HuH-7.5 (cell line): Measurements from ENCODE around the gene RASSF4.
A peak's percentile ranks its signal among the peaks of the same experiment; 100 is the strongest.

ENCODE experiments used
- DNase-seq: peaks from one replicate; pipeline ENCODE4 v3.0.0; 2011; ENCODE audit warnings: low spot score

RASSF4 gene

DNA sequence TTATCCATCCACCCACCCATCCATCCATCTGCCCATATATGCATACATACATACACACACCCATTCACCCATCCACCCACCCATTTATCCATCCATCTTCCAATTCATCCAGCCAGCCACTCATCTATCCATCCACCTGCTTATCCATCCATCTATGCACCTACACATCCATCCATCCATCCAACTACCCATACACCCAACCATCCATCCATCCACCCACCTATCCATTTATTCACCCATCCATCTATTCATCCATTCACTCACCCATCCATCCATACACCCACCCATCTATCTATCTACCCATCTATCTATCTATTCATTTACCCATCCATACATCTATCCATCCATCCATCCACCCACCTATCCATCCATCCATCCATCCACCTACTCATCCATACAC lies 31.1 kb upstream of the RASSF4 start:
- DNase-seq: no peak

DNA sequence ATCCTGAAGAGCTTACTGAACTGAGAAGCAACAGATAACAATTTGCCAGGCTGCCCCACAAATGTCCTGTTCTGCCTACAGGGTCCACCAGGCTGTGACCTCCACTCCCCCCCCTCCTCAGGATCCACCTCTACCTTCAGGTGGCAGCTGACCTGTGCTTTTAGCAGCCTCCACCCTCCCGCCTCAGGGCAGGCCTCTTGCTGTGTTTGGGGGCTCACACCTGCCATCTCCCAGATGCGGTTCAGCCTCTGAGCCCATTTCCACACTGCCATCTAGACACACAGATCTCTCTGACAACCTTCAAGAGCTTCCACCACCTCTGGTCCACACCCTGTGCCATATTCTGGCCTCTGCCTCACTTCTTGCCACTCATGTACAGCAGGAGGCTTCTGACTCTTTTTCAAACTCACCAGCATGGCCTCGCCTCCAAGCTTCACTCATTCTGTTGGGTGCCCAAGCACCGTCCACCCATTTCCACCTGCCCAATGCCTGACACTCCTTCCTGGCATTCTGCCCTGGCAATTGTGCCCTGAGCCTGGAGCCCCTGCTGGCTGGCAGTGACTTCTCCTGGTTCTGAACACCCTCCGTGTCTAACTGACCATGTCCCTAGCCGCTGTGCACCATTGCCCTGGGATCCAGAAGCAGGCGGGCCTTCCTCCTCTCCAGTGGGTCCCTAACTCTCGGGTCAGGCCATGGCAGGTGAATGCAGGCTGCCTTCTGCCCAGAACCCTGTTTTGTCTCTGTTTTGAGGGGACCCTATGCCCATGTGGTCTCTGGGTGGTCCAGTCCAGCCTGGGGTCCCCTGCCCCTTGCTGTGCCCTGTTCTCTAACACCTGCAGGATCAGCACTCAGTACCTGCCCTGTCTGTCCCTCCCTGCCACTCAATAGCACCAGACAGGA lies 30.0 kb upstream of the RASSF4 start:
- DNase-seq: no peak

- no peak for DNase-seq
These were observed 28.5 kb upstream of the RASSF4 start for GRCh38 chr10:44930904-44931620.

DNA sequence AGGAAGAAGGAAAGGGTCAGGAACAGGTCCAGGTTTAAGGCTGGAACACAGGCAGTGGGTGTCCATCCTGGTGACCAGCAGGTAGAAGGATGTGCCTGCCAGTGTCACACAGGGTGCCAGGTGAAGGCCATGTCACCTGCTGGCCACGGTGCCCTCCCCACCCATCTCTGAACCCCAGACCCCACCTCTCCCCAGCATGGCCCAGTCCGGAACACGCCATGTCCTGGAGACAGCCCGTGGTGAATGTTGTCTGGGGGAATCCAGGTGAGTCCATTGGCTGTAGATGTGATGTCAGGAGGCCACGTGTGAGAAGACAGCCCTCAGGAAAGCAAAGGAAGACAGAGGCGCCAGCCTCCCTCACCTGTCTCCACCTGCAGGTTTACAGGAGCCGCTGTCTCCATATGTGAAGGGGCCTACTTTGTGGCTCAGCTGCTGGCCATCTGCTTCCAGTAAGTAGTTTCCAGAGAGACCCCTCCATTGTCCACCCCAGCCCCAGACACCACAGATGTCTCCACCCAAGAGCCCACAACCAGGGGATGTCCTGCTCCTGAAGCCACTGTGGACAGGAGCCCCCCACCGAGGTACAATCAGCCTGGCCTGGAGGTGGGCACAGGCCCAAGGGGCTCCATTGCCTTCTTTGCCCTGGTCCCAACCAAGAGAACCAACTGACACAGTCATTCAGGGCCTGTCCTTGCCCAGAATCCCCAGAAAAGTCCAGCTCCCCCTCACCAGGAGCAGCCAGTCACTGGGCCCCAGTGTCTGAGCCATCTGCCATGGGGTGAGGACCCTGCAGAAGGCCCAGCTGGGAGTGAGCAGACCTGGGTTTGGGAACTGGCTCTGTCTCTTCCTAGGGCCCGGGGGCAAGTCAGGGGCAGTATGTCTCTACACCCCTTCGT lies 27.7 kb upstream of the RASSF4 start:
- DNase-seq: no peak

DNA sequence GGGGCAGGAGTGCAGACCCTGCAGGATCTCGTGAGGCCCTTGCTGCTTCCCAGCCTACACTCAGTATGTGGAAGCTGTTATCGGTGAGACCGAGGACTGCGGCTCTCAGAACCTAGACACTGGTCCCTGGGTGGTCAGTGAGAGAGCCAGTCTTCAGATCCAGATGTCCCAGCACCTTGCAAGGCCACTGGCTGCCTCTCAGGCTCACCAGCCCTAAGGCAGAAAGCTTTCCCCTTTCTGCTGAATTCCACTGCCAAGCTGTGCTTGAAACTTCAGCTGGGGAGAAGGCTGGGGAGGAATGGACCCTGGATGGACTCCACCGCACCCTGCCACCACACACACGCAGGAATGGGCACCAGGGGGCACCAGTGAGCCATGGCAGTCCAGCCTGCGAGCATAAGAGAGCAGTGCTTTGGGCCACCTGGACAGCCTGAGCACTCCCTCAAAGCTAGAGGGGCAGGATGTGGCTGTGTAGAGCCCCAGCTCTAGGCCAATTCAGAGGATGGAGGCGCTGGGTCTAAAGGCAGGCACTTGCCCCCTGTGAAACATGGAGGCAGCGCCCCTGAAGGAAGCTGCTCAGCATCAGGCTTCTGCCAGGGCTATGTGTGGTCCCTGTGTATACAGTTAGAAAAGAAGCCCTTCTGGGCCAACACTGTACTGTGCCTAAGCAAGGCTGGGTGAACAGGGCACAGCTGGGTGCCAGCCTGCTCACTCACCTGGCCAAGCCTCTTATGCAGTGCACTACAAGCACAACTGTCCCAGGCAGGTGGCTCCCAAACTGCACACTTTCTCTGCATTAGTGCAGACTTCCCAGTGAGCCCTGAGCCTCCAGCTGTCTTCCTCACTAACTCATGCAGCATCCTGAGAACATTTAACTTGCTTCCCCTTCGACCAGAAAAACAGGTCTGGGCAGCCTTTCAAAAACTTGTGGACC lies 26.8 kb upstream of the RASSF4 start:
- DNase-seq: peak; percentile 55

DNA sequence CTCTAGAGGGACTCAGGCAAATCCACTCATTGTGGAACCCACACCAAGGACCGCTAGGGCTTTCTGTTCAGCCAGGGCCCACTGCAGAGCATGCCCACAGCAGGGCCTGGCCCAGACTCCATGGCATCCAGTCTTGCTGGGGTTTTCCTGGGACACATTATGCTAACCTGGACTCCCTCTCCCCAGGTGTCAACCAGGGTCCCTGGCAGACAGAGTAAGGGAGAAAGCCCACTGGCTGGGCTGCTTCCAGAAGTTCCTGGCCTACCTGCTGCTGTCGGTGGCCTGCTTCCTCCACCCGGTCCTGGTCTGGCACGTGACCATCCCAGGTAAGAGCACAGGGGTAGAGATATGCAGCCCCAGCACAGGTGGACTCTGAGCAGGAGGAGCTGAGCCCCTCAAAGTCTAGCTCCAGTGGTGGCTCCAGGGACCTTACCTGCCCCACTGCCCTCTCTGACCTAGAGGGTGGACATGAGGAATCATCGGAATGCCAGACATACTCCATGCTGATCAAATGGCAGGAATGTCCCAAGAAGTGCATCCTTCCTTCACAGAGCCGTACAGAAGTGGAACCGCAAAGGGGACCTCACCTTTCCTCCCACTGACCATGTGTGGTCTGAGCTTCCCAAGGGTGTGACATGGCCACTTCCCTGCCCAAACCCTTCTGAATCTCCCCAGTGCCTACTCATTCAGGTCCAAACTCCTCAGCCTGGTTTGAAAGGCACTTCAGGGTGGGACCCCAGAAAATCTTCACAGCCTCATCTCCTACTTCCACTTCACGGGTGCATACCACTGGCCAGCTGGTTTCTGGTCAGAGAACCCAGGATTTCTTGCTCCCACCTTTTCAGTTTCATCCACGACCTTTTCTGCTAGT lies 25.9 kb upstream of the RASSF4 start:
- DNase-seq: no peak

DNA sequence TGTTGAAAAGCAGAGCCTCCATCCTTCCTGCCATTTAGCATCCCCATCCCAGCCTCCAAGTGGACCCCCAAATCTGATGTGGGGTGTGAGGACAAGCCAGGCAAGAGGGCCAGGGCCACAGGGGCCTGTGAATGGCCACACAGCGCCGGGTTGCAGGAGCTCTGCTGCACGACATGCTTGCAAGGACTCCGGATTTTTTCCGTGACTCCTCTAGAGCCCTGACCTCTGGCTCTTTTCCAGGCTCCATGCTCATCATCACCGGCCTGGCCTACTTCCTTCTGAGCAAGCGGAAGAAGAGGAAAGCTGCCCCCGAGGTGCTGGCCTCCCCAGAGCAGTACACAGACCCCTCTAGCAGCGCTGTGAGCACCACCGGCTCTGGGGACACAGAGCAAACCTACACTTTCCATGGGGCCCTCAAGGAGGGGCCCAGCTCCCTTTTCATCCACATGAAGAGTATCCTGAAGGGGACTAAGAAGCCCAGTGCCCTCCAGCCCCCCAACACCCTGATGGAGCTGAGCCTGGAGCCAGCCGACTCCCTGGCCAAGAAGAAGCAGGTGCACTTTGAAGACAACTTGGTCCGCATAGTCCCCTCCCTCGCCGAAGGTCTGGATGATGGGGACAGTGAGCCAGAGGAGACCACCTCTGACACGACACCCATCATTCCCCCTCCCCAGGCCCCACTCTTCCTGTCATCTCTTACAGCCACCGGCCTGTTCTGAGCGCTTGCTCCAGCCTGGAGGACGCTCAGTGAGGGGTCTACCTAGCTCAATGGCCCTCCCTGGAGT lies 25.0 kb upstream of the RASSF4 start:
- no peak for DNase-seq

- no peak for DNase-seq
These were observed 24.2 kb upstream of the RASSF4 start for GRCh38 chr10:44935201-44935965.

DNA sequence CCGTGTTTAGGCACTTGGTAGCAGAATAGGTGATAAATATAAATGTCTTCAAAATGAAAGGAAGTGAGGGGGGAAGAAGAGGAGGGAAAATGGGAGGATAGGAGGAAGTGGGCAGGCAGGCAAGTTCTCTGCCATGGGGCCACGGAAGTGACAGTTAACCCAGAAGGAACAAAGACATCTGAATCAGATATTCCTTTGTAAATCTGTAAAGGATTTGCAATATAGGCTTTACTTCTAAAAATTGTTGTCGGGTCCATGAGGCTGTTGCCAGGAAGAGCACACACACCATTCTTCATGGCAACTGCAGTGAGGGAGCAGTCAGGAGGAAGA lies 23.7 kb upstream of the RASSF4 start:
- DNase-seq: no peak

DNA sequence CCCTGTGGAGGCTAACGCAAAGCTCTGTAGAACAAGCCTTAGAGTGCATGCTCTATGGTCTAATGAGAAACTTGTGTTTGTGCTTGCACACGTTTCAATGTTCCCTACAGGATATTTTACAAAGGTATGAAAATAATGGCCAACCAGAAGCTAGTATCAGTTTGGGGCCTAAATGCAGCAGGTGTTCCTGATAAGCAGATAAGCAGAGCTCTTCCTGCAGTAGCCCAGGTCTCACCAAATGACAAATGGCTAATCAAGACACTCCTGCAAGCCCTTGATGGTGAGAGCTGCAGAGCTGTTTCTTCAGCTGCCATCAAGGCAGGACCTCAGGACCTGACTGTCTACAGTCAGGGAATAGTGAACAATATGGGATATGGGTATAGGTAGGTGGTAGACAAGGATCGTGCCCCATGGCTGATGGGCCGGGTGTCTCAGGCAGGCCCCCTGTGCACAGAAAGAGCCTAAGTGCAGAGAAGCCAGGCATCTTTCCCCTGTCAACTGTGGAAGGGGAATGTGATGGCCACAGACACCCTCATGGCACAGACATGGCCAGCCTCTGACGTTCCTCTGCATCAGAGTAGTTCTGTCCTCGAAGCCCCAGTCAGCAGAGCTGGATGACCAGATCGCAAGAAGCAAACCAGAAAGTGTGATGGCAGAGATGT lies 23.2 kb upstream of the RASSF4 start:
- no peak for DNase-seq

GRCh38 chr10:44937196-44938005 lies 22.2 kb upstream of the RASSF4 start:
- no peak for DNase-seq

DNA sequence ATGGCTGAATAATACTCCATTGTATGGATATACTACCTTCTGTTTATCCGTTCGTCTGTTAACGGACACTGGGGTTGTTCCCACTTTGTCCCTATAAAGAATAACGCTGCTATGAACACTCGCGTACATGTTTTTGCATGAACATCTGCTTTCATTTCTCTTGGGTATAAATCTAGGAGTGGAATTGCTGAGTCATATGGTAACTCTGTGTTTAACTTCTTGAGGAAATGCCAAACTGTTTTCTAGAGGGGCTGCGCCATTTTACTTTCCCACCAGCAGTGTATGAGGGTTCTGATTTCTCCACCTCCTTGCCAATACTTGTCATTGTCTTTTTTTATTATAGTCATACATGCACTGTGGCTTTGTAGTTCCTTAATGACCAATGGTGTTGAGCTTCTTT lies 20.6 kb upstream of the RASSF4 start:
- no peak for DNase-seq

GRCh38 chr10:44939691-44940401 lies 19.8 kb upstream of the RASSF4 start:
- DNase-seq: no peak

DNA sequence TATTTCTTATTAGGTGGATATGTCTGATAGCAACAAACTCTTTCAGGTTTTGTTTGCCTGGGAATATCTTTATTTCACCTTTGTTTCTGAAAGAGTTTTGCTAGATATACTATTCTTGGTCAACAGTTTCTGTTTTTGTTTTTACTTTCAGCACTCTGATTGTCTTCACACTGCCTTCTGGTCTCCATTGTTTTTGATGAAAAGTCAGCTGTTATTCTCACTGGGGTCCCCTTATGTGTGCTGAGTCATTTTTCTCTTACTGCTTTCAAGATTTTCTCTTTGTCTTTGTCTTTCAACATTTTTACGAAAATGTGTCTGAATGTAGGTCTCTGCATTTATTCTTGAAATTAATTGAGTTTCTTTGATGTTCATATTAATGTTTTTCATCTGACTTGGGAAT lies 15.2 kb upstream of the RASSF4 start:
- no peak for DNase-seq

DNA sequence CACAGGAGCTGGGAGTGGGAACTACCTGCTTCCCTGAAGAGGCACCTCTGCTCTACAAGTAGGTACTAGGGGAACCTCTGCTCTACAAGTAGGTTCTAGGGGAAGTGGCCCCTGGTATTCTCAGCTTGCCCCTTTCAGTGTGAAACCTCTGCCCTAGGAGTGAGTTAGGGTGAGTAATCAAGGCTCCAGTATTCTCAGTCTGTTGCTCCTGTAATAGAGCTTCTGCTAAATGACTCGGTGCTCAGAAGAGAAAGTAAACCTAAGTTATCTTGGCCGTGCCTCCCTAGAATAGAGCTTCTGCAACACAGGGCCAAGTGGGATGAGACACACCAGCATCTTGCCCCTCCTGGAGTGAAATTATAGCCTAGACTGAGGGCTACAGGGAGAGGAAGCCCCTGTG lies 13.4 kb upstream of the RASSF4 start:
- no peak for DNase-seq

DNA sequence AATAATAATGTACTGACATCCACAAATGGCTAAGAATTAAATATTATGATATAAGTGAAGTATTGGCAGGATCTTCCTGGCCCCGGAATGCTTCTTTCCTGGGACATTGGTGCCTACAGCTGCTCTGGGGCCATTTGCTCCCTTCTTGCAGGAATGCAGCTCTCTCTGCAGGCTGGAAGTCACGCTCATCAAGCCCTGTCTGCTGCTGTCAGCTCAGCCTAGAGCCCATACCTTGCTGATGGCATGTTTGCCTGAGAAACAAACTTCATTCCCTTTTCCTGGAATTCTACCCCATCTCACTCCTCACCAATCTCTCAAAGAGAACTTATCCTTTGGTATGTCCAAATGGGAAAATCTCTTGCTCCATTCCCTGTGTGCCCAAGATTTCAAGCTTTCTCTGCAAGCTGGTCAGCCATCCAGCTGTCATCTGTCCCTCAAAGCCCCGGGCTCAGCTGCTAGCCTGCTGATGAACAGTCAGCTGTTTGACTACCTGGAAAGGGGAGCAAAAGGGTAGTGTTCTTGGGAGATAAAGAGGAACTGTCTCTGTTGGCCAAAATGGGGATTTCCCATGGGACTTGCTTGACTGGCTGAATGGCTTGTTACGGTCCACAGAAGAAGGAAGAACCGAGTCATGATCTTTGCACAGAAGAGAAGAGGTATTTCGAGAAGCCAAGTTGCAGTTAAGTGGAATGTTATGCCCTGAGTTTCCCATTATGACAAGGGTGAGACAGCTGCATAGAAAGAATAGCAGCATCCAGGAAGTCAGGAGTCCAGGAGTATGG lies 12.0 kb upstream of the RASSF4 start:
- DNase-seq: no peak
